Tibial artery (tissue), 4 donors: ENCODE measurements around the gene AHDC1.
"Not testable (repeated sequence)": the region's sequence is repeated elsewhere in the genome, so short reads cannot be mapped to it uniquely, and the experiment has no call there.

ENCODE experiments used
- DNase-seq, 2 donors: peaks; one replicate each; pipeline ENCODE4 v3.0.0-alpha.2; 2019
- H3K27ac ChIP-seq, 2 donors: fragments of 200-600 bp; sonication (generic) in 1 of 2; 1 replicate in 1 of 2; 2 replicates in 1 of 2; pipeline ENCODE4 v1.5.1; 2018 to 2019; ENCODE audit warnings: mild to moderate bottlenecking in 1 of 2
- H3K27me3 ChIP-seq, 2 donors: fragments of 200-600 bp; sonication (generic) in 1 of 2; one replicate each; pipeline versions ENCODE4 v1.5.1 to v1.6.0; 2016 to 2019
- H3K36me3 ChIP-seq, 3 donors: fragments of 200-600 bp; sonication (generic) in 2 of 3; one replicate each; pipeline ENCODE4 v1.5.1; 2016 to 2019; ENCODE audit warnings: mild to moderate bottlenecking in 2 of 3
- H3K4me1 ChIP-seq, 4 donors: fragments of 200-600 bp; sonication (generic) in 2 of 4; 1 replicate in 3 of 4; 2 replicates in 1 of 4; pipeline ENCODE4 v1.5.1; 2016 to 2019
- H3K4me3 ChIP-seq, 2 donors: fragments of 200-600 bp; sonication (generic) in 1 of 2; 1 replicate in 1 of 2; 2 replicates in 1 of 2; pipeline ENCODE4 v1.5.1; 2018 to 2019; ENCODE audit warnings: mild to moderate bottlenecking in 2 of 2
- H3K9me3 ChIP-seq, 3 donors: fragments of 200-600 bp; sonication (generic) in 1 of 3; one replicate each; pipeline ENCODE4 v1.5.1; 2016 to 2019
- CTCF ChIP-seq, 2 experiments: fragments of 200-600 bp in 1 of 2; fragments of 450-650 bp in 1 of 2; IDR thresholded peaks; one replicate each; pipeline ENCODE4 v1.5.1; 2017 to 2019; ENCODE audit warnings: antibody characterized with exemption in 2 of 2, mild to moderate bottlenecking in 1 of 2, moderate library complexity in 1 of 2
- intact Hi-C: fragments of 100-400 bp; cut with DNase I; formaldehyde crosslinking; loops from one replicate; pipeline ENCODE4 v1.15.0; 2023; ENCODE audit warnings: low total_unique reads

AHDC1 gene

DNA sequence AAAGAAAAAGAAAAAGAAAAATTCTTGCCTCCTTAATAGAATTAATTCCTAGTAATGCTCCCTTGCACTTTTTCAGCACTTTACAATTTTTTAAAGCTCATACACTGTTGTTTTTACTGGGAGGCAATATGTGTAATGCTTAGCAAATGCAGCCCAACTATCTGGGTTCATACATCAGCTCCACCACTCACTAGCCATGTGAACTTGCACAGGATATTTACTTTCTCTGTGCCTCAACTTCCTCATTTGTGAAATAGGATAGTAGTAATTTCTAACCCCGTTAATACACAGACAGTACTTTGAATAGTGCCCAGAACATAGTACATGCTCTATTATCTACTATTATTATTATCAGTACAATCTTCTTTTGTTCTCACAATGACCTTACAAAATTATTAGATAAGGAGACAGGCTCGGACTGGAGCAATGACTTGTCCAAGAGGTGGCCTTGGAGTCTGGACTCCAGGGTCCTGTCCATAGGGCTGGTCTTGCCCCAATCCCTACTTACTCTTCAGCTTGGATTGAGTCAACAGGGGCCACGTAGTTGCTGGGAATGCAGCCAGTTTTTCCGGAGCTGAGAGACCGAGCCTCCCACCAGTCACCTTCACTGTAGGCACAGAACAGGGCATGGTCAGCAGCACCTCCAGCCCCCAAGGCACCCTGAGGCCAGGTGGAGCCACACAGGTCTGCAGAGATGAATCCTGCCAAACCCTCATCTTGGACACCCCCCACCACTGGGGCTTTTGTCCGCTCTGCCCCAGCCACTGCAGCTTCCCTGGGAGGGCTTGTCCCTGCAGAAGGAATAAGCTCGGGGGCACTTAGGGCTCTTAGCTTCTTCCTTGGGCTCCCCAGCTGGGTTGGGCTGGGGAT lies 17.3 kb upstream of the AHDC1 start:
- no peak for DNase-seq
- no peak overlapping the region for H3K4me3 ChIP-seq
- H3K9me3 ChIP-seq = no peaks in the 10 kb centered on the region
- H3K36me3 ChIP-seq = no peaks in the 10 kb centered on the region
- H3K4me1 ChIP-seq = no peaks in the 10 kb centered on the region
- no peak for TF ChIP-seq CTCF (IDR thresholded peaks at IDR 0.05)
- H3K27ac ChIP-seq = no peak overlapping the region
- no peaks in the 10 kb centered on the region for H3K27me3 ChIP-seq
- intact Hi-C loops = no loop called here

DNA sequence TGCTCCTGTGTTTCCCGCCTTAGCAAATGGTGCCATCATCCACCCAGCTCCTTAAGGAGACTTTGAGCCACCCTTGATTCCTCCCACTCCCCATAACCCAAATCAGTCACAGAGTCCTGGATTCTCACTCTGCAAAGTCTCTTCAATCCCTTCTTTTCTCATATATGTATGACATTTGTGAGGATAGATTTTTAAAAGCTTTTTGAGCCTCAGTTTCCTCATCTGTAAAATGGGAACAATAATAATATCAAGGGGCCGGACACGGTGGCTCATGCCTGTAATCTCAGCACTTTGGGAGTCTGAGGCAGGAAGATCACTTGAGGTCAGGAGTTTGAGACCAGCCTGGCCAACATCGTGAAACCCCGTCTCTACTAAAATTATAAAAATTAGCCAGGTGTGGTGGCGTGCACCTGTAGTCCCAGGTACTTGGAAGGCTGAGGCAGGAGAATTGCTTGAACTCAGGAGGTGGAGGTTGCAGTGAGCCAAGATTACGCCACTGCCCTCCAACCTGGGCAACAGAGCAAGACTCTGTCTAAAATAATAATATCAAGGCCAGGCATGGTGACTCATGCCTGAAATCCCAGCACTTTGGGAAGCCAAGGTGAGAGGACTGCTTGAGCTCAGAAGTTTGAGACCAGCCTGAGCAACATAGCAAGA lies 16.0 kb upstream of the AHDC1 start:
- H3K36me3 ChIP-seq, H3K4me1 ChIP-seq, H3K27ac ChIP-seq, H3K27me3 ChIP-seq, DNase-seq, H3K4me3 ChIP-seq, H3K9me3 ChIP-seq: not testable (repeated sequence)
- intact Hi-C loops = loop anchor here (5.0 kb wide), 1 partner anchor 1343 kb away; no protein-coding TSS in a partner anchor

DNA sequence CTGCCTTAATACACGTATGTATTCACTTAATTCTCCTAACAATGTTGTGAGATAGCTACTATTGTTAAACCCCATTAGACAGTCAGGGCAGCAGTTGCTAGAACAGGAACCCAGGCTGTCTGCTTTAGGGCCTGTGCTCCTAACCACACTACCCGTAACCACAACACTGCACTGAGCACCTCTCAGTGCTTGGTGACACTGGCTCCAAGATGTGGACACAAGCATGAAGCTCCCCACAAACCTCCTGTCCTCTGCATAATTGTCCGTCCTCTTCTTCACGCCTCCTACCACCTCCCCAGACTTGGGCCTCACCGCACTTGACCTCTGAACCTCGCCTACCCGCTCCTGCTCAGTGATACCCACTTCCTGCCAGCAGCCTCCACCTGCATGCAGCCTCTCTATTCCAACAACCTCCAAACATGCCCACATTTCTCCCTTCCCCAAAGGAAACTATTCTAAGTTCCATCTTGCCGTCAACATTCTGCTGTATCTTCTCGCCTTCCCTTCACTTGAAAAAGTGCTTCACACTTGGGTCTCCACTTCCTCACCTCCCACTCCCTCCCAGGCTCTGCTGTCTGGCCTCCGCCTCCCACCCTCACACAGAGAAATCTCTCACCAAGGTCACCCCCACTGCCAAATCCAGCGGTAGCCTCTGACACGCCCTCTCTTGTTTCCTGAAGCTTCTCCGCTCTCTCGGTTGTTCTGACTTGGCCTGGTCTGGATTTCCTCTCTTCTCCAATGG lies 14.6 kb upstream of the AHDC1 start:
- no peak for DNase-seq
- Histone ChIP-seq H3K4me1 (peaks cover 0 to 6% (median 0%) of the 10 kb centered on the region in 4 donors), H3K36me3 (no peaks in the 10 kb centered on the region), H3K9me3 (no peaks in the 10 kb centered on the region), H3K4me3 (no peak overlapping the region), H3K27ac (no peak overlapping the region), H3K27me3 (peaks cover 0 to 12% of the 10 kb centered on the region in 2 donors)
- TF ChIP-seq CTCF (IDR thresholded peaks at IDR 0.05) = no peak
- intact Hi-C loops = loop anchor here (5.0 kb wide), 1 partner anchor 1341 kb away; no protein-coding TSS in a partner anchor

DNA sequence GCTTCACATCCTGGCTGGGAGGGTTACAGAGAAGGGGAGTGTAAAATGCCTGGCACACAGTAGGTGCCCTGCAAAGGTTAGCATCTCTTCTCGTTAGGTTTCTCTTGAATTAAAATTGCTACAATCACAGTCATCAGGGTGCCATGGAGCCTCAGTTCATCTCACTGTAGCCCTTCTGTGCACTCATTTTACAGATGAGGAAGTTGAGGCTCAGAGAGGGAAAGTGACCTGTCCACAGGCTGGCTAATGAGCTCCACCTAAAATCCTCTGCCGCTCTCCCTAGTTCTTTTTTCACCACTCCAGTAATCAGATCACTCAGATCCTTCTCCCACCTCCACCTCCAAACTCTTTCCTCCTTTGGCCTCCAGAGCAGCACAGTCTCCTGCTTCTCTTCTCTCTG lies 13.5 kb upstream of the AHDC1 start:
- H3K36me3 ChIP-seq = no peaks in the 10 kb centered on the region
- peaks cover 0 to 6% (median 0%) of the 10 kb centered on the region in 4 donors for H3K4me1 ChIP-seq
- H3K27ac ChIP-seq = no peak overlapping the region
- intact Hi-C loops = loop anchor here (5.0 kb wide), 1 partner anchor 1340 kb away; no protein-coding TSS in a partner anchor
- no peak overlapping the region for H3K4me3 ChIP-seq
- H3K9me3 ChIP-seq = no peaks in the 10 kb centered on the region
- peaks cover 0 to 19% of the 10 kb centered on the region in 2 donors for H3K27me3 ChIP-seq
- DNase-seq = no peak
- no peak for TF ChIP-seq CTCF (IDR thresholded peaks at IDR 0.05)

DNA sequence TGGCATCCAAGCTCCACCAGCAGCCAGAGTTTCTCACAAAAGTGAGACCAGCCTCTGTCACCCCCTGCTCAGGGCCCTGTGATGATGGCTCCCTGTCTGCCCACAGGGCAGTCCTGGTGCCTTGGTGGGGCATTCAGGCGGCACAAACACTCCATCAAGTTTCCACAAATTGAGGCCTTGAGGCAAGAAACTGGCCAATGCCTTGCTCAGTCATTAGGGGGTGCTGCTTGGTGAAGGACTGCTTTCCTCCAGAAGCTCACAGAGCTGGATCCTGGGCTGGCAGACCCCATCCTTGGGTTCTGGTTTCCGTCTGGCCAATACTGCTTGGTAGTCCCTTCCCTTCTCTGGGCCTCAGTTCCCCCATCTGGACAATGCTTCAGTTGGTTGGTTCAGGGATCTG lies 12.5 kb upstream of the AHDC1 start:
- Histone ChIP-seq H3K4me1 (peaks cover 0 to 6% (median 0%) of the 10 kb centered on the region in 4 donors), H3K27ac (no peak overlapping the region), H3K27me3 (peaks cover 0 to 19% of the 10 kb centered on the region in 2 donors), H3K9me3 (no peaks in the 10 kb centered on the region), H3K4me3 (no peak overlapping the region), H3K36me3 (no peaks in the 10 kb centered on the region)
- TF ChIP-seq CTCF (IDR thresholded peaks at IDR 0.05) = no peak
- intact Hi-C loops = loop anchor here (5.0 kb wide), 1 partner anchor 1339 kb away; no protein-coding TSS in a partner anchor
- DNase-seq = no peak
